ENCODE measurements around the gene NIPAL3. TPM values are rescaled to one million over a fixed set of nuclear protein-coding genes. Genes with fewer than 3 reads are reported as not detected.

NIPAL3 gene
- 19.9 and 25.2 TPM in 2 replicates for total RNA-seq

DNA sequence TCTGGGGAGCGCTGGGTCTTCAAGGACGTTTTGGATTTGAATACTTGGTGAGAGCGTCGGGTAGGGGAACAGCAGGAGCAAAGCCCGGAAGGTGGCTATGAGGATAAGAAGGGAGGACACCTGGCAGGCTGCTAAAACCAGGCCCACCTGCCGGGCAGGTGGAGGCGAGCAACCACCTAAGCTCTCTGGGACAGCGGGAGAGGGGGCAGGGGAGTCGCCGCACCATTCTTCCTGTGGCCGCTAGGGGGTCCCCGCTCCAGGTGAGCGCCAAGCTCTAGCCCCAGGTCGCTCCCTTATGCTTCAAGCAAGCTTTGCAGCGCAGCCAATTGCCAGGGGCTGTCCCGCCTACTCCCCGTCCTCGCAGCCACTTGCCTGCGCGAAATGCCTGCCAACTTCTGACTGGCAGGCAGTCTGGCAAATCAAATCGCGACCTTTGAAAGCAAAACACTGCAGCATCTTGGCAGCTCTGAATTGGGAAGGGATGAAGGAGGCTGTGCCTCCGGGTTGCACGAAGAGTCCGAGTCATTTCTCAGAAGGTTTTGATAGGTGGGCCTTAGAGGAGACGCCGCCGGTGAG lies at the start of gene NIPAL3:
Gene NIPAL3, plus strand, starts transcription at position 469 of the 576 bp plus-strand sequence. CDS start 3,746 bp downstream, outside the sequence.

GRCh38 chr1:24413350-24414163 lies 2.0 kb upstream of the NIPAL3 start, which contains the start of gene STPG1:
Gene STPG1 (minus strand): TSS chr1:24413782. CDS start chr1:24401388, 12,394 bp downstream.

DNA sequence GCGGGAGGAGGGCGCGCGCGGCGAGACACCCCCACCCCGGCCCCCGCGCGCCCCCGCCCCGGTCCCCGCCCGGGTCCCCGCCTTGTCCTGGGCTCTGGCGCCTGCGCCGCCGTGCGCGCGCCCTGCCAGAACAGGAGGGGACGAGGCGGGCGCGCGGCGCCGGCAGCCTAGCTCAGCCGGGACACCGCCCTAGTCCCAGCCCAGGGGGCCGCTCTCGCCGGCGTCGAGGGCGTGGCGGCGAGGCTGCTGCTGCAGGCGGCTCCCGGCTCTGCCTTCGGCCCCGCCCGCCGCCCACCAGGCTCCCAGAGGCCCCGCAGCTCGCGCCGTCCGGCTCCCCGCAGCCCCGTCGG lies 87.1 kb downstream of the NIPAL3 start, which contains the start of gene RCAN3:
Gene RCAN3, plus strand, starts transcription at position 128 of the 350 bp plus-strand sequence. CDS start 11,537 bp downstream, outside the sequence.

Other genes starting within 250 kb of the NIPAL3 start
- 0.78 TPM in 1 of 2 replicates, not detected in the other for gene IFNLR1, start 228.5 kb upstream of the NIPAL3 start, total RNA-seq
- gene GRHL3, start 96.4 kb upstream of the NIPAL3 start, total RNA-seq, result 0.13 TPM in 1 of 2 replicates, not detected in the other
- 3.6 and 4.2 TPM in 2 replicates for gene STPG1, start 2.0 kb upstream of the NIPAL3 start, total RNA-seq
- 5.7 and 8.0 TPM in 2 replicates for gene RCAN3, start 87.0 kb downstream of the NIPAL3 start, total RNA-seq
- gene NCMAP, start 140.3 kb downstream of the NIPAL3 start, total RNA-seq, result not detected in 2 replicates
- 28.3 and 50.0 TPM in 2 replicates for gene SRRM1, start 227.5 kb downstream of the NIPAL3 start, total RNA-seq